ENCODE data around the gene SVIP.

SVIP gene

GRCh38 chr11:22829231-22830081, at the start of gene SVIP:
Gene SVIP (minus strand): TSS chr11:22829801. CDS start chr11:22829748, 53 bp downstream.
- peak; percentile 80 to 91 for DNase-seq

DNA sequence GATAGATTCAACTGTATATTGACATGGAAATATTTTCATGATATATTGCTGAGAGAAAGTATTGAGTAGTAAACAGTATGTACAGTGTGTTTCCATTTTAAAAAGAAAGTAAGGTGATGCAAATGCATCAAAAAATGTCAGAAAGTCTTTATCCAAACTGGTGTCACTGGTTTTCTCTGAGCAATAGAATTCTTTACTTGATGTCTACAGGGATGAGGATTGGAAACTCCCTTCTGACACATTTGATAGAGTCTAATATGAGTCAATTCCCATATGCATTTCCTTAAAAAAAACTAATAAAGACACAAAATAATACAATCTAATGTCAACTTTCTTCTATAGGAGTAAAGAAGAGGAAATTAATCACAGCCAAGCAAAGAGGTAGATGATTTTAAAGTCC, 49.0 kb upstream of the SVIP start:
- no peak for DNase-seq

- DNase-seq = no peak
Observed at GRCh38 chr11:22878039-22878438, 48.4 kb upstream of the SVIP start.

DNA sequence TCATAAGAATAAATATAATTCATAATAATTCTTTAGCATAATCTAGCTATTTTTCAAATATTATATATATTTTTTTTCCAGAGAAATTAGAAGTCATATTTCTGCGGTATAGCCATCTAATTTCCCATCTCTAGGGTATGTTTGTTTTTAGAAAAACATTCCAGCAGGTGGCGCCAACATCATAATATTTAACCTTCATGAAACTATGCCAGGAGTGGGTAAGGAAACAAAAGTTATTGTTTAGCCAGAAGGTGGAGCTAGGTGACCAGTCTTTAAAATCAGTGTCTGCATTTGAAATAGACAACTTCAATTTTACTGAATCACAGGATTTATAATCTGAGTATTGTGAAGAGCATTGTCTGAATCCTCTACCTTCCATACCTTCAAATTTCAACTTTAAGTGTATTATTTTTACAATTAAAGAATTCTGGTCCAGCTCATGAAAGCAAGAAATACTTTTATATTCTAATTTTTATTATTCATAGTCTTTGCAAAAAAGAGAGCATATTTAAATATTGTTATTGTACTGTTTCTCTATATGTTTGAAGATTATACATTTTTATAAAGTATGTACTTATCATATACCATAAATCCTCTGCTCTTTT, 46.4 kb upstream of the SVIP start:
- peak; percentile 59 to 93 for DNase-seq

- no peak for DNase-seq
Observed at GRCh38 chr11:22869325-22869724, 39.7 kb upstream of the SVIP start.

DNA sequence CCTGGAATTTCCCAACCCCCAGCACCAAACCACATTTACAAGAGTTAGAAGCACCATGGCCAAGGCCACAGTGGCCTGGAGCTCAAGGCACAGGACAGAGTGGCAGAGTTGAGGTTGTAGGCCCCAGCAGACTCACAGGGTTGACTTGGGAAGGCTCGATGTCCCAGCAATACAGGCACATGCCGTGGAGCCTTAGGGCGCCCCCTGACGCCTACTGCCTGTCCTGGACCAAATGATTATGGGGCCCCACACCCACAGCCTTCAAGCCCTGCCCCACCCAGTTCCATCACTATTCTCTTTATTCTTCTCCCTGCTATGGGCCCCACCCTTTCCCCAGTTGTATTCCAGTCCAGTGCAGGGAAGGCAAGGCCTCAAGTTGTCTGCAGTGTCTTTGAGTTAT, 30.6 kb upstream of the SVIP start, which contains the start of gene CCDC179:
Gene CCDC179, minus strand, starts transcription at position 234 of the 400 bp plus-strand sequence. Its CDS starts 53 bp downstream, at position 181.
- no peak for DNase-seq

- no peak for DNase-seq
Observed at GRCh38 chr11:22859756-22860155, 30.2 kb upstream of the SVIP start.

DNA sequence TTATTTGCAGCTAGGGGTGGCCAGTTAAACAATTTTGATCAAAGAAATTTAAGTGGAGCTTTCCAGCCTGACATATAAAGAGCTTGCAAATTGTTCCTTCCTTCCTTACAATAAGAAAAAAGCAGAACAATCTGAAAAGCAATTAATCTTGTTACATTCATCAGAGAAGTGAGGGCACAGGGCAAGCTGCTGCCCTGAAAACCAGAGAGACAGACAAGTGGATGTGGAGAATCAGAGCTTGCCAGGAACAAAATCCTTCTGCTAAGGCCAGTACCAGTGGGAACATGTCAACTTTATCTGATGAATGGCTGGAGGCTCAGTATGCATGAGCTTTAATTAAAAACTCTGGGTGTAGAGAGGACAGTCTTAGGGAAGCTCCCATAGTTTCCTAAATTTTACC, 21.9 kb upstream of the SVIP start:
- DNase-seq = no peak

DNA sequence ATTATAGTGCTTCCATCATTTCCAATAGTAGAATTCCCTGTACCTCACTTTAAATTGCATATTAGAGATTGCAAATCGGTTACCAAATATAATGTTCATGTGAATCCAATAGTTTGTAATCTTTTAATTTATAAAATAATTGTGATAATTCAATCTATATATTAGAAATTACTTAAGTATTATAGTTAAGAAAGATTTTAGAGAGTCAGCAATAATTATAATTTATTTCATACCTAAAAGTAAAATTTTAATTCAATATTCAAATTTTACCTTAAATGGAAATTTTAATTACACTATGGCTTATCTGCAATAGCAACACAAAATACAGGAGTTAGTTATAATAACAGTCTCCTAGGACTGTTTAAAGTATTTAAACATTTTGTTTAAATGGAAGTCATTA, 17.1 kb upstream of the SVIP start:
- DNase-seq = no peak

GRCh38 chr11:22832315-22833015, 2.9 kb upstream of the SVIP start:
- DNase-seq = no peak

- no peak for DNase-seq
Observed at GRCh38 chr11:22830082-22830414, 447 bp upstream of the SVIP start.

GRCh38 chr11:22828373-22828772, 1.2 kb downstream of the SVIP start:
- no peak for DNase-seq

GRCh38 chr11:22822203-22822602, 7.4 kb downstream of the SVIP start:
- no peak for DNase-seq

- DNase-seq = no peak
Observed at GRCh38 chr11:22809893-22810292, 19.7 kb downstream of the SVIP start.

DNA sequence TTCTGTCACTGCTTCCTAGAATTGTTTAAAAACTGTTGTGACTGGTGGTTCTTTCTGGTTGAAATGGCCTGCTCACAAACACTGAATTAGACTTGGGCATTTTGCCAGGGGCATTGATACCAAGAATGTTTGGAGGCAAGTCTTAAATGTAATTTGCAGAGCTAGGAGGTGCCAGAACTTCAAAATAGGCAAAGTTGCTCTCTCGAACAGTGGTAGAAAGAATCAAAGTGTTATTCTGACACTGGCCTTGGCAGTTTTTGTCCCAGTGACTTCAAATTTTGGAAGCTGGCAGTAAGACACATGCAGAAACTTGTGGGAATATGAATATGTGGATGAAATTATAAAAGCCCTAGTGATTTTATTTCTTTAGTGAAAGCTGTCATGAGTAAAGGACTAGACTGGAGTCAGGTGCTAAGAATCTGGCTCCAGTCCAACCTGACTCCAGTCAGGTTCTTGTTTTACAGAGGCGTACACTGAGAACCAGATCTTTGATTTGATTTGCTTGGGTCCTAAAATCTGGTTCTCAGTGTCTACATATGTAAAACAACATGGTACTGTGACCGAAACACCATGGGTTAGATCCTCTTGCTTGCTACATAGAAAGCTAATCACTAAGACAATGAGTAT, 20.9 kb downstream of the SVIP start:
- no peak for DNase-seq

GRCh38 chr11:22807855-22808570, 21.6 kb downstream of the SVIP start:
- DNase-seq = no peak

- no peak for DNase-seq
Observed at GRCh38 chr11:22807391-22807790, 22.2 kb downstream of the SVIP start.

DNA sequence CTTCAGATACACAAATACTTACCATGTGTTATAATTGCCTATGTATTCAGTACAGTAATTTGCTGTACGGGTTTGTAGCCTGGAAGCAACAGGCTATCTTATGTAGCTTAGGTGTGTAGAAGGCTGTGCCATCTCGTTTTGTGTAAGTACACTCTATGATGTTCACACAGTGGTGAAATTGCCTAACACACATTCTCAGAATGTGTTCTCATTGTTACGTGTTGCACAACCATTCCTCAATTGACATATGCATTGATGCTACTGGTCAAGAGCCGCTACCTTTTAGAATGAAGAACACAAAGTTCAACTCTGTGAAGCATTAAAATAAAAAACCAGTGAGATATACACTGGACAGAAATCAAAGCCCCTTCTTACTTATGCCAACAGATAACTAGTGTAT, 26.7 kb downstream of the SVIP start:
- DNase-seq = no peak

DNA sequence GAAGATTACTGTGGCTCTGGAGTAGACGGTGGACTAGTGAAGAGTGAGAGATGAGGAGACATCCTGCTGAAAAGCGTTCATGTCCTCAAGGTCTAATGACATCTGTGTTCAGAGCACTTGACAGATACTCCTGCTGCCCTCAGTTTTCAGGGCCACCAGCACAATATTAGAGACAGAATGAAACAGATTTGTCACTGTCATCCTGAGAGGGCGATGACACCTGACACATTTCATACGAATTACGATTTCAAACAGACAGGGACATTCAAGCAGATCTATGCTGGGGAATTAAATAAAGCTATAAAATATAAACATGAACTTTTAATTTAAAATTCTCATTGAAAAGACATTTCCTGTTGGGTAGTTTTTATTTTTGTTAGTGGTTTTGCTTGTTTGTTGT, 29.1 kb downstream of the SVIP start:
- DNase-seq = no peak

- DNase-seq = no peak
Observed at GRCh38 chr11:22798901-22799300, 30.7 kb downstream of the SVIP start.

DNA sequence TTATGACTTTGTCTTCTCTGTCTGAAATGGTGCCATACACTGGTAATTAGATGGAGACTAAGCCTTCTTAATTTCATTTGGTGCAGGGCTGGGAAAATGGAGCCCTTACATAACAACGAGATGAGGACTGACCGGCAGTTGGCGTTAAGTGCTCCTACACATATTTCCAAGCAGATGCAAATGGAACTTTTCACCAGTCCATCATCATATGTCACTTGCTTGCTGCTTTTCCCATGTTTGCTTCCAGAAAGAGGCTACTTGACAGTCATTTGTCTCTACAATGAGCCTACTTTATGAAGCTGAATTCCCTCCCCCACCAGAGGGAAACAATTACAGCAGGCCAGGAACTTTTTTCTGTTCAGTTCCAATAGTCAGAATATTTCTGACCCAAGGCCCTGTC, 32.6 kb downstream of the SVIP start:
- no peak for DNase-seq

DNA sequence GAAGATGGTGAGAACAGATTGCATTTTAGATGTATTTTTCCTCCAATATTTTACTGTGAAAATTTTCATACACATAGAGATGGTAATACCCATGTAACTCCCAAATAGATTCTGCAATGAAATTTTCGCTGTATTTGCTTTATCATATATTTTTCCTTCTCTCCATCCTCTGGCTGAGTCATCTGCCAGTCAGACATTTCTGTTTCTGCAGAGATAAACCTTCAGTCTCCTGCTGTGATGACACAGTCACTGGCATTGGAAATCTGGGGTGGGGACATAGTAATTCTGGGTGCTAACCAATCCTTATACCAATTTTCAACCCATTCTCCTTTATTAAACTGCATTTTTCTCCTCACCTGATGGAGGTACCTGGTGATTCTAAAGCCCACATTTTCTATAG, 33.7 kb downstream of the SVIP start:
- DNase-seq = no peak

GRCh38 chr11:22792497-22792896, 37.1 kb downstream of the SVIP start:
- DNase-seq = no peak
